GM12878 (cell line): Measurements from ENCODE around the gene HEBP2. TPM values are rescaled to one million over a fixed set of nuclear protein-coding genes. Genes with fewer than 3 reads are reported as not detected.

ENCODE experiments used
- ATAC-seq: fragments of 200-7000 bp; cut with Tn5 transposase; 3 replicates; pipeline ENCODE4 v1.9.1; 2020; ENCODE audit warnings: mild to moderate bottlenecking, moderate library complexity
- BruUV-seq: library from RNA; stranded (reverse); fragments of 400-500 nt; replicated peaks from 2 replicates; lab custom pipeline; 2021; lab: Mats Ljungman, UMichigan
- CTCF ChIA-PET: fragments of 300-600 bp; sonication (Branson Sonifier 250); formaldehyde crosslinking; extraction: SDS; loops from one replicate; lab custom pipeline; 2021; ENCODE audit warnings: inconsistent platforms; lab: Yijun Ruan, JAX
- POLR2A ChIA-PET: fragments of 350-600 bp; formaldehyde crosslinking; extraction: SDS; loops from one replicate; lab custom pipeline; 2021; ENCODE audit warnings: inconsistent platforms; lab: Charles Lee
- RAD21 ChIA-PET: fragments of 300-600 bp; sonication (Branson Sonifier 250); formaldehyde crosslinking; loops from one replicate; lab custom pipeline; 2023; ENCODE audit warnings: antibody characterized with exemption; ENCODE audit not compliant: unreplicated experiment; lab: Charles Lee
- SMC1A ChIA-PET: fragments of 300-600 bp; sonication (Branson Sonifier 250); formaldehyde crosslinking; loops from one replicate; lab custom pipeline; 2023; ENCODE audit not compliant: unreplicated experiment, uncharacterized antibody; lab: Charles Lee
- DNase-seq: peaks from one replicate; pipeline ENCODE4 v3.0.0-alpha.2; 2011; ENCODE audit warnings: low read depth, low spot score
- FAIRE-seq: peaks from 3 replicates; lab custom pipeline; 2011; peaks lifted over from hg19 to GRCh38; lab: Jason Lieb, UNC
- H2AFZ ChIP-seq: 2 replicates; pipeline ENCODE4 v1.6.0; 2011; ENCODE audit warnings: low read depth, low read length, control low read depth; ENCODE audit not compliant: control insufficient read depth
- H3K27ac ChIP-seq: 2 replicates; pipeline ENCODE4 v1.5.1; 2011; ENCODE audit warnings: control low read depth; ENCODE audit not compliant: control insufficient read depth, insufficient read depth
- H3K27me3 ChIP-seq, 2 experiments: replicated peaks in 1 of 2; 2 replicates each; pipeline versions ENCODE4 v1.6.0 to v1.6.1; 2011; ENCODE audit warnings: low read length in 1 of 2; ENCODE audit not compliant: control insufficient read depth in 2 of 2, insufficient read depth in 2 of 2
- H3K36me3 ChIP-seq, 2 experiments: 2 replicates each; pipeline ENCODE4 v1.5.1; 2011; ENCODE audit warnings: low read length in 1 of 2; ENCODE audit not compliant: control insufficient read depth in 2 of 2, insufficient read depth in 2 of 2
- H3K4me1 ChIP-seq: 2 replicates; pipeline ENCODE4 v1.6.1; 2011; ENCODE audit warnings: mild to moderate bottlenecking, low read length, moderate library complexity, mixed read lengths; ENCODE audit not compliant: control insufficient read depth, insufficient read depth
- H3K4me2 ChIP-seq: 2 replicates; pipeline ENCODE4 v1.6.0; 2011; ENCODE audit warnings: control low read depth; ENCODE audit not compliant: control insufficient read depth, insufficient read depth
- H3K4me3 ChIP-seq: fragments of 200-600 bp; sonication (generic); 2 replicates; pipeline ENCODE4 v1.5.1; 2016
- H3K79me2 ChIP-seq: 2 replicates; pipeline ENCODE4 v1.6.0; 2011; ENCODE audit warnings: low read length; ENCODE audit not compliant: control insufficient read depth, insufficient read depth
- H3K9ac ChIP-seq: 2 replicates; pipeline ENCODE4 v1.8.0; 2011; ENCODE audit warnings: low read length, control low read depth, mixed read lengths; ENCODE audit not compliant: control insufficient read depth, insufficient read depth
- H3K9me3 ChIP-seq: replicated peaks from 3 replicates; pipeline ENCODE4 v1.5.1; 2011; ENCODE audit warnings: mild to moderate bottlenecking, low read length; ENCODE audit not compliant: control insufficient read depth, insufficient read depth
- H4K20me1 ChIP-seq: 2 replicates; pipeline ENCODE4 v1.6.0; 2011; ENCODE audit not compliant: control insufficient read depth, insufficient read depth
- ATF7 ChIP-seq: fragments of 450-650 bp; IDR thresholded peaks from 2 replicates; pipeline ENCODE4 v1.6.1; 2016; ENCODE audit warnings: low read depth, mild to moderate bottlenecking
- ESRRA ChIP-seq: IDR thresholded peaks from 2 replicates; pipeline ENCODE4 v1.6.1; 2012; ENCODE audit warnings: mild to moderate bottlenecking, low read length, improper control_type of control experiment
- HSF1 ChIP-seq: fragments of 150-350 bp; IDR thresholded peaks from 2 replicates; pipeline ENCODE4 v1.6.1; 2014; ENCODE audit warnings: mild to moderate bottlenecking, low read depth, low read length
- IKZF2 ChIP-seq, 2 experiments: fragments of 450-650 bp; IDR thresholded peaks; 2 replicates each; pipeline ENCODE4 v1.6.1; 2017; ENCODE audit warnings: mild to moderate bottlenecking in 2 of 2, moderate library complexity in 2 of 2
- MLLT1 ChIP-seq: fragments of 450-650 bp; IDR thresholded peaks from 2 replicates; pipeline ENCODE4 v1.6.1; 2016; ENCODE audit warnings: mild to moderate bottlenecking
- NBN ChIP-seq: fragments of 450-650 bp; IDR thresholded peaks from 2 replicates; pipeline ENCODE4 v1.6.1; 2016
- NFXL1 ChIP-seq: fragments of 450-650 bp; IDR thresholded peaks from 2 replicates; pipeline ENCODE4 v1.6.1; 2017; ENCODE audit warnings: antibody characterized with exemption, mild to moderate bottlenecking, borderline replicate concordance
- RBBP5 ChIP-seq: fragments of 200-600 bp; sonication (generic); conservative IDR thresholded peaks from 2 replicates; pipeline ENCODE4 v1.6.1; 2016
- REST ChIP-seq: IDR thresholded peaks from 2 replicates; pipeline ENCODE4 v1.6.1; 2012; ENCODE audit warnings: mild to moderate bottlenecking, low read depth, low read length
- RUNX3 ChIP-seq: IDR thresholded peaks from 2 replicates; pipeline ENCODE4 v1.6.1; 2012; ENCODE audit warnings: low read length, inconsistent platforms
- SIX5 ChIP-seq: IDR thresholded peaks from 2 replicates; pipeline ENCODE4 v1.6.1; 2011; ENCODE audit warnings: mild to moderate bottlenecking, low read depth, low read length, moderate library complexity; ENCODE audit not compliant: severe bottlenecking
- SUPT20H ChIP-seq: IDR thresholded peaks from 2 replicates; pipeline ENCODE4 v1.6.1; 2011; ENCODE audit warnings: low read depth, mild to moderate bottlenecking, low read length, moderate library complexity, borderline replicate concordance; ENCODE audit not compliant: control insufficient read depth
- TCF3 ChIP-seq: IDR thresholded peaks from 2 replicates; pipeline ENCODE4 v1.6.1; 2012; ENCODE audit warnings: low read depth, mild to moderate bottlenecking, low read length, borderline replicate concordance; ENCODE audit not compliant: insufficient read depth
- TCF7 ChIP-seq: IDR thresholded peaks from 2 replicates; pipeline ENCODE4 v1.6.1; 2014; ENCODE audit warnings: antibody characterized with exemption, borderline replicate concordance
- ZNF24 ChIP-seq: fragments of 450-650 bp; IDR thresholded peaks from 2 replicates; pipeline ENCODE4 v1.6.1; 2017; ENCODE audit warnings: antibody characterized with exemption, mild to moderate bottlenecking
- WGBS: methylation state at CpG from one replicate; pipeline ENCODE4 v1.1.6; 2016; ENCODE audit warnings: low lambda C conversion rate; ENCODE audit not compliant: insufficient replicate concordance, insufficient coverage; ENCODE audit errors: missing lambda C conversion rate; 5-methylcytosine and 5-hydroxymethylcytosine counted together
- in situ Hi-C: fragments of 300-500 bp; cut with MboI; formaldehyde crosslinking; loops from 9 replicates; pipeline ENCODE4 v1.14.3; 2018; ENCODE audit warnings: mixed read lengths
- intact Hi-C: fragments of 100-400 bp; cut with micrococcal nuclease; formaldehyde crosslinking; loops from one replicate; pipeline ENCODE4 v1.14.2; 2022; ENCODE audit not compliant: unreplicated experiment
- polyA plus RNA-seq, 11 experiments: library from polyadenylated mRNA; depleted of rRNA in 4 of 11; unstranded in 6 of 11; stranded (reverse) in 5 of 11; fragments of >200 nt; fragmentation: Nextera tagmentation in 4 of 11; fragmentation: Illumina TruSeq in 1 of 11; extraction: Ambion mirVana in 4 of 11; extraction: Trizol in 1 of 11; gene quantifications; 1 replicate in 1 of 11; 2 replicates in 10 of 11; pipeline versions ENCODE4 v1.2.1 to v1.2.3, GENCODE V29; 2011 to 2016; ENCODE audit warnings: inconsistent platforms in 2 of 11, missing spikeins in 2 of 11, low read depth in 1 of 11
- total RNA-seq, 4 experiments: library from RNA; depleted of rRNA in 3 of 4; stranded (reverse); fragments of >200 nt in 3 of 4; fragmentation: Illumina TruSeq in 1 of 4; extraction: Trizol in 1 of 4; gene quantifications; 2 replicates each; pipeline versions ENCODE4 v1.2.1 to v1.2.3, GENCODE V29; 2013 to 2021
- TF ChIP-seq, protein P1 (sequence below): IDR thresholded peaks from 2 replicates; pipeline ENCODE4 v1.6.1; 2011; ENCODE audit warnings: low read depth, mild to moderate bottlenecking, low read length, moderate library complexity, borderline replicate concordance; ENCODE audit errors: extremely low read depth

The HEBP2 gene
- total and polyA plus RNA-seq, 10 of the 15 experiments (the other 5 are each of a cell fraction or from before 2014, with no cell fraction given): 3.8 to 41.8 (median 16.9) TPM

DNA sequence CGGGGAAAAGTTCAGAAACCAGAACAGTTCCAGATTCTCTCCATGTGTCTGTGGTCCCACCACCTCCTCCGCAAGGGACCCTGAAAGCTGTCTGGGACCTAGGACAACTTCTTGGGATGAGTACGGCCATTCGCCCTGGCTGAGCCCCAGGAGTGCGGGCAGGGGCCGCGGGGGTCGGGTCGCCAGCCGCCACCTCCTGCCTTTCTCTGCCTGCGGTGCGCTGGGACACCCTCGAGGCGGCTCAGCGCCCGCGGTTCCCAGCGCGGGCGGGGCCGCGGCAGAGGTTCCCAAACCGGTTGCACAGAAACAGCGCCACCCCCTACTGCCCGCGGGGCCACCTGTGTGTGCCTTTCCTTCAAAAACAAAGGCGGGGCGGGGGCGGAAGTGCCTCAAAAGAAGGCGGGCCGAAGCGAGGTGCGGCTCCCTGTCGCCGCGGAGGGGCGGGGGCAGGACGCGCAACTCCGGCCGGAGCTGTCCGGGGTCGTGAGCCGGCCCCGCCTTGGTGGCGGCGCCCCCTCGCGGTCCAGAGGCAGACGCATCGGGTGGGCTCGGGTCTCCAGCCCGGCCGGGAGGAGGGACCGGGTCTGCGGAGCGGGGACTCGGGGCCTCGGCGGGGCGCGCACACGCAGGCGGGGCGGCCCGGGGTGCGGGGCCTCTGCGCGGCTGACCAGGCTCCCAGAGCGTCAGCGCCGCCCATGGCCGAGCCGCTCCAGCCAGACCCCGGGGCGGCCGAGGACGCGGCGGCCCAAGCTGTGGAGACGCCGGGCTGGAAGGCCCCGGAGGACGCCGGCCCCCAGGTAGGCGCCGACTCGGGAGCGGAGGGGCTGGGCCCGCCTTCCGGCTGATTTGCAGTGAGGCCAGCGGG lies at the start of gene HEBP2 (continued):
- TF ChIP-seq RUNX3: 0 out of 2 replicates have a peak, but pooled peaks have one; percentile 41

DNA sequence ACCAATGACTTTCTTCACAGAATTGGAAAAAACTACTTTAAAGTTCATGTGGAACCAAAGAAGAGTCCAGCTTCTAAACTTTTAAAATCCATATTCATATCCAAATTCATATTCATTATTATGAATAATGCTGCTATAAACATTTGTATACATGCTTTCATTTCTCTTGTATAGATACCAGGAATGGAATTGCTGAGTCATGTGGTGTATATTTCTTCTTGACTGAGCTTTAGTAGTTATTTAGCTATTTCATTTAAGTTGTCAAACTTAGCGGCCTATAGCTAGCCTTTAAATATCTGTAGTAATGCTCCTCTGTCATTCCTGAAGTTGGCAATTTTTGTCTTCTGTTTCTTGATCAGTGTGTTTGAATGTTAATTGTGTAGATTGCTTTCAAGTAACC lies 46.1 kb upstream of the HEBP2 start:
- H2AFZ ChIP-seq: no peak overlapping the region
- 29% methylated on average over 1 of the region's 1 CpG for WGBS
- RAD21 ChIA-PET: no interaction called here
- FAIRE-seq: no peak
- H3K4me3 ChIP-seq: no peak overlapping the region
- H3K9ac ChIP-seq: no peak overlapping the region
- CTCF ChIA-PET: no interaction called here
- H3K79me2 ChIP-seq: no peaks in the 10 kb centered on the region
- ATAC-seq: no peak
- intact Hi-C loops (no loop called here), in situ Hi-C loops (no loop called here)
- no peaks in the 10 kb centered on the region for H3K4me1 ChIP-seq
- SMC1A ChIA-PET: interaction anchor here (1.1 kb wide), 1 partner anchor 21 kb away, joined by 3 read pairs; no protein-coding TSS in a partner anchor
- H3K27me3 ChIP-seq: no peaks in the 10 kb centered on the region; a peak in 1 of 4 replicates
- H3K27ac ChIP-seq: no peak overlapping the region
- H3K4me2 ChIP-seq: no peak overlapping the region
- H4K20me1 ChIP-seq: no peaks in the 10 kb centered on the region
- H3K9me3 ChIP-seq: no peaks in the 10 kb centered on the region
- POLR2A ChIA-PET: no interaction called here
- no peak for DNase-seq
- no TSS peak for BruUV-seq
- no peaks in the 10 kb centered on the region for H3K36me3 ChIP-seq
- no peak for TF ChIP-seq REST
- no peak for TF ChIP-seq TCF7
- TF ChIP-seq IKZF2 (IDR thresholded peaks at IDR 0.05): no peak
- TF ChIP-seq MLLT1: no peak
- TF ChIP-seq, protein P1, sequence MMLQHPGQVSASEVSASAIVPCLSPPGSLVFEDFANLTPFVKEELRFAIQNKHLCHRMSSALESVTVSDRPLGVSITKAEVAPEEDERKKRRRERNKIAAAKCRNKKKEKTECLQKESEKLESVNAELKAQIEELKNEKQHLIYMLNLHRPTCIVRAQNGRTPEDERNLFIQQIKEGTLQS: no peak
- TF ChIP-seq ATF7: no peak
- no peak for TF ChIP-seq NBN
- no peak for TF ChIP-seq RBBP5
- no peak for TF ChIP-seq SUPT20H
- TF ChIP-seq SIX5: no peak
- no peak for TF ChIP-seq ESRRA
- TF ChIP-seq HSF1: no peak
- TF ChIP-seq ZNF24: no peak
- TF ChIP-seq NFXL1: no peak
- no peak for TF ChIP-seq TCF3
